SU-DHL-6 (cell line): ENCODE data around the gene KLF3.

Experiments
- H2AFZ ChIP-seq: fragments of 200-600 bp; sonication (generic); 2 replicates; pipeline ENCODE4 v1.6.1; 2014; ENCODE audit warnings: low read depth, mild to moderate bottlenecking, moderate library complexity, mixed read lengths, antibody characterized with exemption, low read length; ENCODE audit not compliant: severe bottlenecking
- H3F3A ChIP-seq: fragments of 200-600 bp; shearing (Covaris generic); 2 replicates; pipeline ENCODE4 v1.6.0; 2016; ENCODE audit warnings: antibody characterized with exemption, mild to moderate bottlenecking; ENCODE audit not compliant: insufficient read depth
- H3K27ac ChIP-seq: fragments of 200-600 bp; sonication (generic); 2 replicates; pipeline ENCODE4 v1.5.1; 2016; ENCODE audit warnings: low read depth, mild to moderate bottlenecking, low read length, moderate library complexity, mixed read lengths
- H3K27me3 ChIP-seq: fragments of 200-600 bp; sonication (generic), shearing (Covaris generic); 2 replicates; pipeline ENCODE4 v1.6.0; 2014; ENCODE audit warnings: mild to moderate bottlenecking, low read length
- H3K36me3 ChIP-seq: fragments of 200-600 bp; sonication (generic); 2 replicates; pipeline ENCODE4 v1.6.1; 2014; ENCODE audit warnings: mild to moderate bottlenecking, low read length, mixed read lengths
- H3K4me2 ChIP-seq: fragments of 300-600, 200-600 bp; shearing (Covaris generic), sonication (generic); 2 replicates; pipeline ENCODE4 v1.6.0; 2014; ENCODE audit warnings: low read length, low read depth, mild to moderate bottlenecking; ENCODE audit not compliant: poor library complexity, severe bottlenecking
- H3K4me3 ChIP-seq: fragments of 200-600 bp; sonication (generic); 2 replicates; pipeline ENCODE4 v1.5.1; 2014; ENCODE audit warnings: antibody characterized with exemption, low read length, mild to moderate bottlenecking, mixed read lengths; ENCODE audit not compliant: insufficient read depth, poor library complexity, severe bottlenecking
- H3K79me2 ChIP-seq: fragments of 200-600 bp; sonication (generic); 2 replicates; pipeline ENCODE4 v1.6.1; 2014; ENCODE audit warnings: mild to moderate bottlenecking, low read length, moderate library complexity; ENCODE audit not compliant: insufficient read depth
- H3K9ac ChIP-seq: fragments of 200-600 bp; sonication (generic); 2 replicates; pipeline ENCODE4 v1.7.0; 2014; ENCODE audit warnings: mild to moderate bottlenecking, low read length
- H3K9me2 ChIP-seq: fragments of 200-600 bp; sonication (generic); replicated peaks from 2 replicates; pipeline ENCODE4 v1.6.1; 2014; ENCODE audit warnings: low read length; ENCODE audit not compliant: insufficient read depth
- H3K9me3 ChIP-seq: fragments of 200-600 bp; sonication (generic); 2 replicates; pipeline ENCODE4 v1.6.1; 2014; ENCODE audit warnings: low read length, mixed read lengths; ENCODE audit not compliant: insufficient read depth
- H4K20me1 ChIP-seq: fragments of 200-600 bp; sonication (generic); 2 replicates; pipeline ENCODE4 v1.6.1; 2014; ENCODE audit warnings: low read depth, mild to moderate bottlenecking, antibody characterized with exemption, low read length, moderate library complexity, mixed read lengths
- CTCF ChIP-seq: fragments of 200-600 bp; sonication (generic); IDR thresholded peaks from one replicate; pipeline ENCODE4 v1.5.1; 2017; ENCODE audit warnings: antibody characterized with exemption, mild to moderate bottlenecking, low read length, moderate library complexity; ENCODE audit not compliant: insufficient read depth, poor library complexity, severe bottlenecking
- EZH2phosphoT487 ChIP-seq: fragments of 200-600 bp; sonication (generic), shearing (Covaris generic); conservative IDR thresholded peaks from 2 replicates; pipeline ENCODE4 v1.6.1; 2018; ENCODE audit warnings: mild to moderate bottlenecking, antibody characterized with exemption, low read length, moderate library complexity, mixed read lengths

Gene KLF3

DNA sequence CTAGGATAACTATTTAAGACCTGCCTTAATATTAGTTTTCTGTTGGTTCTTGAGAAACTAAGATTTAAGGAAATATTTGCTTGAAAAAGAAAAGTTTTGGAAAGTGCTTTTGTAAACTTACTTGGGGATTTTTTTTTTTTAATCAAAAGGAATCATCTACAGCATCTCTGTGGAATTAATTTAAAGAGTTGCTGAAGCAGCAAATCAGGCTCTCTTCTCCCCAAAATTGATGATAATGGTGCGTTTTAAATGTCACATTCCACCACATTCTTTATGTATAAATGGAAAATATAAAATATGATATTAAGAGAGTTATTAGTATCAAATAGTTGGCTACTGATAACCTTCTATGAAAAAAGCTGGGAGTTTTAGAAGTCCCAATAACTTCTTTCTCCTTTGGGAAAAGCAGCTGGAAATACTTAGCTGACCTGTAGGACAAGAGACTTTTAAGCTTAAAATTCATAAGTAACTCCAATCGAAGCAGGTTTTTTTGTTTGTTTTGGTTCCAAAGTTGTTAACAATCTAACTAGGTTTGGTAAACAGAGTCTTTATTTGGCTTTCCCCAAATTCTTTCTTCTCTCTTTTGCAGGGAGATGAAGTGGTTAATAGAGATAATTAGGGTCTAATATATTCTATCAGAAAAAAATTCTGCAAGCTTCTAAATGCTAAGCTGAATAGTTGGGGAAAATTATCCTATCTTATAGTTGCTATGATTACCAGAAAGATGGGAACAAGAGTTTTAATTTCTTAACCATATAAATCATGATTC is 4.4 kb downstream of the KLF3 start:
- no peak overlapping the region for H3K9ac ChIP-seq

DNA sequence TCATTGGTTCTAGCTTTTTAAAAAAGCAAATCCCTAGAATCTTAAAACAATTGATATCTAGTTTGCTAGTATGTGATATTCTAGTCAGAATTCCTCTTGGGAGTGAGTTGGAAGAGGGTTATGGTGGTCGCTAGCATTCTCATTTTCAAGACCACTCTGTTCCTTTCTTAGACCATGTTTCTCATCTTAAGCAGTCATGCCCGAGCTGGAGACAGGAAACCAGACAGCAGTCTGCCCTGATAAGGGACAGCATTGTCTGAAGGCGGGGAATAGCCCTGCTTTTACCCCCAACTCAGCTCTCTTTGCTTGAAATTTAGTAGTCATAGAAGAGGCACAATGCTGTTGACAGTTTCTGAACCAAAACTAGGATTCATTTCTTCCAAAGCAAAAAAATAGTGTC is 5.2 kb downstream of the KLF3 start:
- no peak overlapping the region for H3K4me3 ChIP-seq
- no peak overlapping the region for H2AFZ ChIP-seq
- peaks cover 16% of the 10 kb centered on the region for H3F3A ChIP-seq
- H3K36me3 ChIP-seq: no peaks in the 10 kb centered on the region
- no peaks in the 10 kb centered on the region for H3K79me2 ChIP-seq
- H3K9ac ChIP-seq: no peak overlapping the region
- no peak overlapping the region for H3K27ac ChIP-seq
- H3K4me2 ChIP-seq: no peak overlapping the region
- TF ChIP-seq CTCF (no peak), EZH2phosphoT487 (no peak)
- no peaks in the 10 kb centered on the region for H3K9me2 ChIP-seq
- no peaks in the 10 kb centered on the region for H4K20me1 ChIP-seq
- H3K9me3 ChIP-seq: no peaks in the 10 kb centered on the region
- H3K27me3 ChIP-seq: no peaks in the 10 kb centered on the region

More for the DNA sequence above, 4.4 kb downstream of the KLF3 start:
- no peak overlapping the region for H3K27ac ChIP-seq
- no peak overlapping the region for H3K4me2 ChIP-seq
- peaks cover 16% of the 10 kb centered on the region for H3F3A ChIP-seq
- H4K20me1 ChIP-seq: no peaks in the 10 kb centered on the region
- TF ChIP-seq EZH2phosphoT487: no peak
- no peak for TF ChIP-seq CTCF
- no peaks in the 10 kb centered on the region for H3K9me2 ChIP-seq
- H3K36me3 ChIP-seq: no peaks in the 10 kb centered on the region
- no peaks in the 10 kb centered on the region for H3K9me3 ChIP-seq
- H2AFZ ChIP-seq: no peak overlapping the region
- H3K4me3 ChIP-seq: no peak overlapping the region
- no peaks in the 10 kb centered on the region for H3K27me3 ChIP-seq
- no peaks in the 10 kb centered on the region for H3K79me2 ChIP-seq

DNA sequence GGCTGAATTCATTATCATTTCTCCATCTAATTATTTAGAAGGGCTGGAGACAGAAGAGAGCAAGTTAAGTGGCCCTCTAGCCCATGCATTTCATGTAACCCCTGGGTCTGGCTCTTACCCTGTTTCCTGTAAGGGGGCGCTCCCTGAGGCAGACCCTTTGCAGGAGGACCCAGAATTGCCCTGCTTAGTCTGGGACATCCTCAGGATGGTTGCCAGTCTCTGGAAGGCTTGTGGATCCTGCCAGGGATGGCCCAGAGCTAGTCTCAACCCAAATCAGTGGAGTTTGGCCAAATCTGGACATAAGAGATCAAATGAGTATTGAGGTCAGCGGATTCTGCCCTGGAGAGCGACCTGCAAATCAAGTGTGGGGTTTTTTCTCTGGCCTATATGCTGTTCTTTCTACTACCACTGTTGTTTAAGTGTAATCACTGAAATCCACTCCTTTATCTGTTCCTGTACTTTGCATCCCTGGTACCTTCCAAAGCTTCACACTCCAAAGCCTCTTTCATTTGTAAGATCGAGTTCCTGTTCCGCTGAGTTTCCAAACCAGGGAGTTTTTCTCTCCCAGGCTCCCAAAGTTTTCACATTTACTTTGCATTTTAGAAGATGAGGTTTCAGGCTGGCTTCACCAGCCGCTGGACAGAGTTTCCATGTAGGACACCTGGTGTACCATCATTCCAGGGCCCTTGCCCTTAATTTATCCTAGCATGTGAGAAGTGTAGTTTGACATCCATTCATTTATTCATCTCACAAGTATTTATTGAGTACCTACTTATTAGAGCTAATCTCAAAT is 6.3 kb downstream of the KLF3 start:
- H3K27me3 ChIP-seq: no peaks in the 10 kb centered on the region
- no peaks in the 10 kb centered on the region for H3K36me3 ChIP-seq
- no peak for TF ChIP-seq CTCF
- no peak for TF ChIP-seq EZH2phosphoT487
- H3K9me2 ChIP-seq: no peaks in the 10 kb centered on the region
- H4K20me1 ChIP-seq: no peaks in the 10 kb centered on the region
- no peaks in the 10 kb centered on the region for H3K79me2 ChIP-seq
- no peaks in the 10 kb centered on the region for H3K9me3 ChIP-seq
- H3F3A ChIP-seq: peaks cover 11% of the 10 kb centered on the region
- no peak overlapping the region for H3K4me2 ChIP-seq
- H2AFZ ChIP-seq: no peak overlapping the region
- no peak overlapping the region for H3K27ac ChIP-seq
- no peak overlapping the region for H3K4me3 ChIP-seq
- no peak overlapping the region for H3K9ac ChIP-seq
